Endothelial cell (in vitro differentiated cells): ENCODE data around the gene AGK. TPM values are rescaled to one million over a fixed set of nuclear protein-coding genes. Genes with fewer than 3 reads are reported as not detected.

Experiments used
- DNase-seq: peaks from one replicate; pipeline ENCODE4 v3.0.0; 2021; ENCODE audit warnings: low spot score
- H3K27ac Mint-ChIP-seq: one replicate; pipeline ENCODE4 v1.8.0; 2021; ENCODE audit warnings: mixed read lengths, inconsistent platforms; ENCODE audit not compliant: unreplicated experiment
- H3K27me3 Mint-ChIP-seq: one replicate; pipeline ENCODE4 v1.8.0; 2021; ENCODE audit warnings: mild to moderate bottlenecking, moderate library complexity, mixed read lengths, inconsistent platforms; ENCODE audit not compliant: unreplicated experiment
- H3K36me3 Mint-ChIP-seq: one replicate; pipeline ENCODE4 v1.8.0; 2021; ENCODE audit warnings: mild to moderate bottlenecking, low read depth, mixed read lengths, inconsistent platforms; ENCODE audit not compliant: unreplicated experiment
- H3K4me1 Mint-ChIP-seq: one replicate; pipeline ENCODE4 v1.8.0; 2021; ENCODE audit warnings: mild to moderate bottlenecking, mixed read lengths, inconsistent platforms; ENCODE audit not compliant: unreplicated experiment
- H3K4me3 Mint-ChIP-seq: one replicate; pipeline ENCODE4 v1.8.0; 2021; ENCODE audit warnings: mild to moderate bottlenecking, mixed read lengths, inconsistent platforms; ENCODE audit not compliant: unreplicated experiment
- H3K9me3 Mint-ChIP-seq: one replicate; pipeline ENCODE4 v1.8.0; 2021; ENCODE audit warnings: mixed read lengths, inconsistent platforms; ENCODE audit not compliant: unreplicated experiment
- total RNA-seq: library from RNA; stranded (reverse); fragmentation: NEBNext Ultra II Directional; extraction: Animal tissue kit (Norgen Biotek cat#: 25700); gene quantifications from one replicate; pipeline ENCODE4 v1.2.1, GENCODE V29; 2021; ENCODE audit not compliant: unreplicated experiment
- TF ChIP-seq, protein P1 (sequence below): fragments of 200-600 bp; sonication (generic); IDR thresholded peaks from one replicate; pipeline ENCODE4 v1.5.0; 2021; ENCODE audit warnings: antibody characterized with exemption; ENCODE audit not compliant: unreplicated experiment

The AGK gene
- total RNA-seq, 1 donor from 2014 or later: 32.0 TPM

DNA sequence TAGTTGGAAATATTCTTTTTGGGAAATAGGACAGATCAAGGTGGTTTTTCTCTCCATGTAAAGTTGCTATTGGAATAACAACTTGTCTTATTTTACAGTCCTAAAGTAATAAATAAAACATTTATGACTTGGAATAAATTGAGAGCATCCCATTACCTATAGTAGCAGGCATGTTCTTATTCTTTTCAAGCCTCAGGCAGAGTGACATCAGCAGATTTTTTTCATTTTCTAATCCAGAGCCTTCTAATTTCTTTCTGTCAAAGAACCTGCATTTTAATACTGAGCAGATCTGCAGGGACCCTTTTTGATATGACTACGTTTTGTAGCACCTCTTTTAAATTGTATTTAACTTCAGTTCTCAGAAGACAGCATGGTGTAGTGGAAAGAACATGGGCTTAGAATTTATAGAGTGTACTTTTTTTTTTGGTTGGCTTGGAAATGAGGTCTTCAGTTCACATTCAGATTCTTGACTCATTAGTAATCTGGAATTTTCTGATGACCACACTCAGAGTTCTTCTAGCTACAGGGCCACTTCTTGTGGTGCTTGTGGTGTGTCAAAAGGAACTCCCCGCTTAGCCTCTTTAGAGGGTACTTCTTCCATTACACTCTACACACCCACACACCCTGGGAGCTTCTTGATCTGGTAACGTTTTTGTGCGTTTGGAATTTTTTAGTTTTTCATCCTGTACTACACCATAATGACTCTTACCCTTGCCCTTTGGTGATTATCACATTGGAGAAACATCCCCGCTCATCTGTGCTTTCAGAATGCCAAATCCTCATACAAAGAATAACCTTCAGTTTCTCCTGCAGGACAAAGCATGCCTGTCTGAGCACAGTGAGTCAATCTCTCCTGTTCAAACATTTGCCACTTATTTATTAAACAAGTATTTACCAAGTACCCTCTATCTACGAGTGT is 34.6 kb downstream of the AGK start:
- H3K9me3 Mint-ChIP-seq: no peaks in the 10 kb centered on the region
- H3K4me3 Mint-ChIP-seq: no peak overlapping the region
- peaks cover 14% of the 10 kb centered on the region for H3K36me3 Mint-ChIP-seq
- H3K4me1 Mint-ChIP-seq: peaks cover 4% of the 10 kb centered on the region
- no peak overlapping the region for H3K27ac Mint-ChIP-seq
- TF ChIP-seq, protein P1, sequence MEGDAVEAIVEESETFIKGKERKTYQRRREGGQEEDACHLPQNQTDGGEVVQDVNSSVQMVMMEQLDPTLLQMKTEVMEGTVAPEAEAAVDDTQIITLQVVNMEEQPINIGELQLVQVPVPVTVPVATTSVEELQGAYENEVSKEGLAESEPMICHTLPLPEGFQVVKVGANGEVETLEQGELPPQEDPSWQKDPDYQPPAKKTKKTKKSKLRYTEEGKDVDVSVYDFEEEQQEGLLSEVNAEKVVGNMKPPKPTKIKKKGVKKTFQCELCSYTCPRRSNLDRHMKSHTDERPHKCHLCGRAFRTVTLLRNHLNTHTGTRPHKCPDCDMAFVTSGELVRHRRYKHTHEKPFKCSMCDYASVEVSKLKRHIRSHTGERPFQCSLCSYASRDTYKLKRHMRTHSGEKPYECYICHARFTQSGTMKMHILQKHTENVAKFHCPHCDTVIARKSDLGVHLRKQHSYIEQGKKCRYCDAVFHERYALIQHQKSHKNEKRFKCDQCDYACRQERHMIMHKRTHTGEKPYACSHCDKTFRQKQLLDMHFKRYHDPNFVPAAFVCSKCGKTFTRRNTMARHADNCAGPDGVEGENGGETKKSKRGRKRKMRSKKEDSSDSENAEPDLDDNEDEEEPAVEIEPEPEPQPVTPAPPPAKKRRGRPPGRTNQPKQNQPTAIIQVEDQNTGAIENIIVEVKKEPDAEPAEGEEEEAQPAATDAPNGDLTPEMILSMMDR: no peak
- DNase-seq: no peak
- H3K27me3 Mint-ChIP-seq: no peaks in the 10 kb centered on the region

- Mint-ChIP-seq H3K27me3 (no peaks in the 10 kb centered on the region), H3K27ac (no peak overlapping the region)
Observed at GRCh38 chr7:141586878-141587277, 35.7 kb downstream of the AGK start.

DNA sequence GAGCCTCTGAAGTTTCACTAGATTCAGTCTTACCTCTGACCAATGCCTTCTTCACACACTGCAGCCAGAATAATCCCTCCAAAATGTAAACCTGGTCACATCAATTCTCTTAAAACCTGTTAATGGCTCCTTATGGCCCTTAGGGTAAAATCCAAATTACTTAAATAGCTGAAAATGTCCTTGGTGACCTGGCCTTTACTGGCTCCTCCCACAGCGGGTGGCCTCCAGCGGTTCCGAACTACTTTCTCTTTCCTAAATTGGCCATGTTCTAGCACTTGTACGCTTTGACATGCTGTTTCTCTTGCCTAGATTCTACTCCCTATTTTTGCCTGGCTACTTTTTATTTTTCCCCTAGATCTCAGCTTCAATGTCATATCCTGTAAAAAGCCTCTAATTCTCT is 36.1 kb downstream of the AGK start:
- peaks cover 4% of the 10 kb centered on the region for H3K4me1 Mint-ChIP-seq
- DNase-seq: no peak
- peaks cover 13% of the 10 kb centered on the region for H3K36me3 Mint-ChIP-seq
- H3K4me3 Mint-ChIP-seq: no peak overlapping the region
- H3K27ac Mint-ChIP-seq: no peak overlapping the region
- TF ChIP-seq, protein P1: no peak
- H3K27me3 Mint-ChIP-seq: no peaks in the 10 kb centered on the region
- H3K9me3 Mint-ChIP-seq: no peaks in the 10 kb centered on the region

More at GRCh38 chr7:141586878-141587277, 35.7 kb downstream of the AGK start:
- Mint-ChIP-seq H3K9me3 (no peaks in the 10 kb centered on the region), H3K4me3 (no peak overlapping the region), H3K4me1 (peaks cover 4% of the 10 kb centered on the region), H3K36me3 (peaks cover 14% of the 10 kb centered on the region)
- no peak for DNase-seq
- TF ChIP-seq, protein P1: no peak

- no peak overlapping the region for H3K4me3 Mint-ChIP-seq
- H3K4me1 Mint-ChIP-seq: peaks cover 4% of the 10 kb centered on the region
- no peaks in the 10 kb centered on the region for H3K27me3 Mint-ChIP-seq
- DNase-seq: no peak
- TF ChIP-seq, protein P1: no peak
- peaks cover 13% of the 10 kb centered on the region for H3K36me3 Mint-ChIP-seq
- H3K9me3 Mint-ChIP-seq: no peaks in the 10 kb centered on the region
- no peak overlapping the region for H3K27ac Mint-ChIP-seq
Observed at GRCh38 chr7:141588912-141589311, 37.7 kb downstream of the AGK start.

- Mint-ChIP-seq H3K27me3 (no peaks in the 10 kb centered on the region), H3K36me3 (peaks cover 10% of the 10 kb centered on the region), H3K27ac (no peak overlapping the region), H3K4me3 (no peak overlapping the region), H3K4me1 (peaks cover under 1% of the 10 kb centered on the region), H3K9me3 (no peaks in the 10 kb centered on the region)
- no peak for DNase-seq
- TF ChIP-seq, protein P1: no peak
Observed at GRCh38 chr7:141590071-141590470, 38.9 kb downstream of the AGK start.
